Astrocyte of the hippocampus (primary cell): ENCODE results near the gene S100A2.
"Not testable (repeated sequence)": the region's sequence is repeated elsewhere in the genome, so short reads cannot be mapped to it uniquely, and the experiment has no call there.

Source experiments
- DNase-seq: peaks from one replicate; pipeline ENCODE4 v3.0.0; 2011; ENCODE audit warnings: low read depth, low spot score

The S100A2 gene

DNA sequence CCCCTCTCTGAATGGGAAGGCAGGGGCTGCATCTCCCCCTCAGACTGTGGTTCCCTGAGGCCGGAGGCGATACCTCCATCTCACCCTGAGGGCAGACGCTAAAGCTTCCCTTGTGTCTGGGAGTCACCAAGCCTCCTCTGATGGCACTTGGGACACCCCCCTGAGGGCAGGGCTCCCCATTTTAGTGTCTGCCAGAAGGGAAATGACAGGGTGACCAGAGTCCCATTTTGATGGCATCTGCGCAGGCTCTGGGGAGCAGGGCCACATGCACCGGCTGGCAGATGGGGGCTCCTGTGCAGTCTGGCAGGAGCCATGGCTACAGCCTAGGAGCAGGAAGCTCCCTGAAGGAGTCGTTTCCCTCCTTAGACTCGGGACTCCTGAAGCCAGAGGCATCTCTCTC is 1.7 kb downstream of the S100A2 start:
- no peak for DNase-seq

GRCh38 chr1:153563483-153563901 is 2.2 kb downstream of the S100A2 start:
- no peak for DNase-seq

DNA sequence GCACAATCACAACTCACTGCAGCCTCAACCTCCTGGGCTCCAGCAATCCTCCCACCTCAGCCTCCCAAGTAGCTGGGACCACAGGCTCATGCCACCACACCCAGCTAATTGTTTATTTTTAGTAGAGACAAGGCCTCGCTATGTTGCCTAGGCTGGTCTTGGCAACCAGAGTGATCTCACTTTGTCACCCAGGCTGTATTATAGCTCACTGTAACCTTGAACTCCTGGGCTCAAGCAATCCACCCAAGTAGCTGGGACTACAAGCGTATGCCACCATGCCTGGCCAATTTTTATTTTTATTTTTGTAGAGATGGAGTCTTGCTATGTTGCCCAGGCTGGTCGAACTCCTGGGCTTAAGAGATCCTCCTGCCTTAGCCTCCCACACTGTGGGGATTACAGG is 3.6 kb downstream of the S100A2 start:
- not testable (repeated sequence) for DNase-seq

DNA sequence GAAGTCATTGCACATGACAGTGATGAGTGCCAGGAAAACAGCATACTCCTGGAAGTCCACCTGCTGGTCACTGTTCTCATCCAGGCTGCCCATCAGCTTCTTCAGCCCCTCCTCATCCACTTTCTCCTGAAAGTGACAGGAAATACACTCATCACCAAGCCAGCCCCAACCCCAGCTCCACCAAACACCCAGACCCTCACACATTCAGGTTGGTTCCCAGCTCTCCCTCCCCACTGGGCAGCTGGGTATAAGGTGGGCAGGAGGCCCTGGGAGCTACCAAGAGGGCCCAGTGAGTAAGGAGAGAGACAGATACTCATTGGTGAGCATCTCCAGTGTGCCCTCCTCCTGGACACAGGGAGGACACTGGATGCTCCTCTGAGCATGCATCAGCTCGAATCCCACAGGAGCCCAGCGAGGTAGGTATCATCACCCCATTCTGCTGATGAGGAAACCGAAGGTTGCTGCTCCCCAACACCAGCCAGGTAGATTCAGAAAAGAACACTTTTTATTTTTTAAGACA is 4.1 kb downstream of the S100A2 start:
- no peak for DNase-seq

DNA sequence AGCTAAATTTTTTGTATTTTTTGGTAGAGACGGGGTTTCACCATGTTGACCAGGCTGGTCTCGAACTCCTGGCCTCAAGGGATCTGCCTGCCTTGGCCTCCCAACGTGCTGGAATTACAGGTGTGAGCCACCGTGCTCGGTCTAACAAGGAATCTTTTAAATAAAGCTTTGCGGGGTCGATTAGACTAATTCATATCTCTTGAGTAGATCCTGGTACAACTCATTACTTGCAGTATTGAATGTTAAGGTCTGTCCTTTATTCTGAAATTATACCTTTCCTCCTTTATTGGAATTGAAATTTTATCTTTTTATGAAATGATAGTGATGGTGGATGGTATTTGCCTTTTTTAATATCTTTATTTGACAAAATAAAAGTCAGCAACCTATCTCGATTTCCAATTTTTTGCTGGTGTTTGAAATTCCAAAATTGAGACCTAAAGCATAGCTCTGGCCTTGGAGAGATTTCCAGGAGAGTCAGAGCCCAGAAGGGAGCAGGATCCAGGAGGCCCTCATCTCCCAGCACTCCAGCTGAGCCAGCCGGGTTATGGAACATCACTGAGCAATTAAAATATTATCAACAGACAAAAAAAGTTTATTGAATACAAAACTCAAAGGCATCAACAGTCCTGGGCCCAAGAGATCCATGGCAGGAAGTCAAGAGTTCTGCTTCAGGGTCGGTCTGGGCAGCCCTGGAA is 4.7 kb downstream of the S100A2 start:
- DNase-seq: no peak

DNA sequence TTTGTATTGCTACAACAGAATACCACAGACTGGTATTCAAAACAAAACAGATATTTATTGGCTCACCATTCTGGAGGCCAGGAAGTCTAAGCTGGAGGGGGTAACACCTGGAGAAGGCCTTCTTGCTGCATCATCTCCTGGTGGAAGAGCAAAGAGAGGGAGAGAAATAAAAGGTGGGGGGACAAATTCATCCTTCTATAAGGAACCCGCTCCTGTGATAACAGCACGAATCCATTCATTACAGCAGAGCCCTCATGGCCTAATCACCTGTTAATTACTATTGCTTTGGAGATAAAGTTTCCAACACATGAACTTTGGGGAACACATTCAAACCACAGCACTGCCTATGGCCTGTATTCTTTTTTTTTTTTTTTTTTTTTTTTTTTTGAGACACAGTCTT is 5.4 kb downstream of the S100A2 start:
- DNase-seq: no peak

GRCh38 chr1:153557877-153558276 is 7.8 kb downstream of the S100A2 start:
- DNase-seq: no peak

- no peak for DNase-seq
Measured at GRCh38 chr1:153556348-153556747, 9.3 kb downstream of the S100A2 start.

DNA sequence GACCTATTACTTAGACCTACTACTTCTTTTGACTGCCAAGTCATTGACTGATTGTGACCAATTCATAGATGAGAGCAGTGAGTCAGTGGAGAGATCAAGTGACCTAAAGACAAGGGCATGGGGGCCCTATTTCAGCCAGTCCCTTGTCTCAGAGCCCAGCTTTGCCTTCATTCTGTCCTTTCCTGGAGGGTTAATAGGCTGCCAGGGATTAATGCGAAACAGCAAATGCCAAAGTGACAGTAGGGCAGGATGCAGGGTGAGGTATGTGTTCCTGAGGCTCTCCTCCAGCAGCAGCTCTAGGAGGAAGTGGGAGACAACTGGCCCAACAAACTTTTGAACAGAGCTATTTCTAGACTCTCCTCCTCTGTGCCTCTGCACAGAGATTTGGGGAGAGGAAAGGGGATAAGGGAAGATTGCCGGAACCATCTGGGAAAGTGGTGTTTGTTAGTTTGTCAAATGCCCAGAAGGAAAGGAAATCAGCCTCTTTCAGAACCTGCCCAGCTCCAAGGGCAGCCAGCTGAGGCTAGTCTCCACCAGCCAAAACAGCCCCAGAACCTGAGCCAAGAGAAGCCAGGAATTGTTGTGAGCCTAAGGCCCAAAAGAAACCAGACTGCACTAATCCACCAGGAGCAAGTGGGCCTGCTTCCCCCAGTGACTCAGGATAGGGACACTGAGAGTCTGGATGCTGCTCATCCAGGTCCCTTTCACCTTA is 11.7 kb downstream of the S100A2 start:
- no peak for DNase-seq

DNA sequence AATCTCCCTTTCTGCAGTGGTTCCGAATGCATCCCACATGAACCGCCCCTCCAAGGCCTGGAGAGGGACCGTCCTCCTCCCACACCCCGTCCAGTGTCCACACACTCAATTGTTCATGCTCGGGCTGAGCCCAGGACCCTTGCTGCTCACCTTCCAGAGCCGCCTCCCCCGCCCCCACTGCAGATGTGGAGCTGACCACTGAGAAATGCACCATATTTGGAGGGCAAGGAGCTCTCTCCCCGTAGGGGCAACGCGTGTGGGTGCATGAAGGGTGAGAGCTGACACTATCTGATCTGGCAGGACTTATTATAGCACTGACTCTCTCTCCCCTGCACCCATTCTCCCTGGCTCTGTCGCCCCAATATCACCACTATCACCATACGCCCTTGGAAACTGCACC is 12.5 kb downstream of the S100A2 start:
- no peak for DNase-seq

DNA sequence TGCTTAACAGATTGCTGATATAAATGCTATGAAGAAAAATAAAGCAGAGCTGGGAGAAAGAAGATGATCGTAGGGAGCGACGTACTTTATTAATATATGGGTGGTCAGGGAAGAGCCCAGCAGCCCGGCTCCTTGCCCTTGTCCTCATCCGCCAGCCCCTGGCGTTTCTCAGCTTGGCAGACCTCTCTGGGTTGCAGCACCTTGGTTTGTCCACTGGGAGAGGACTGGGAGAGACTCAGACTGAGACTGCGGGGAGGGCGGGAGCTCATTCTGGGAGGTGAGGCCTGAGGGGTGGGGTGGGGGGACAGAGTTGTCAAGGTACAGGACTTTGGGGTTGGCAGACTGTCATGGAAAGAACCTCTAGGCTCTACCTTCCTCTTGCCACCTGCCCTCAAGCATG is 13.3 kb downstream of the S100A2 start:
- DNase-seq: no peak

- DNase-seq: no peak
Measured at GRCh38 chr1:153550827-153551500, 14.7 kb downstream of the S100A2 start.

DNA sequence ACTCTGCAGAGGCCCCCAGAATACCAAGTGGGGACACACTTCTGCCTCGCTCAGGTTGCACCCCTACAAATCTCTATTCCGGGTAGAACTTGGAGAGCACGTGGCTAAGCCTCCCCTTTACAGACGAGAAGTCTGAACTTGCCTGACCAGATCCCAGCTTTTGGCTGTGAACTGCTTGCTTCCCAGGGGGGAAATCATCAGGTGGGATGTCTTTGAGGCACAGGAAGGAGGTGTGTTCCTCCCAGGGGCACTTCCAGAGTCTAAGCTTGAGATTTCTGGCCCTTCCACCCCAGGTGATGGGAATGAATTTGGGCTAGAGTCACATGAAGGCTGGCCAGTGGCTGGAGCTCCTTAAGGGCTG is 15.3 kb downstream of the S100A2 start:
- DNase-seq: no peak

DNA sequence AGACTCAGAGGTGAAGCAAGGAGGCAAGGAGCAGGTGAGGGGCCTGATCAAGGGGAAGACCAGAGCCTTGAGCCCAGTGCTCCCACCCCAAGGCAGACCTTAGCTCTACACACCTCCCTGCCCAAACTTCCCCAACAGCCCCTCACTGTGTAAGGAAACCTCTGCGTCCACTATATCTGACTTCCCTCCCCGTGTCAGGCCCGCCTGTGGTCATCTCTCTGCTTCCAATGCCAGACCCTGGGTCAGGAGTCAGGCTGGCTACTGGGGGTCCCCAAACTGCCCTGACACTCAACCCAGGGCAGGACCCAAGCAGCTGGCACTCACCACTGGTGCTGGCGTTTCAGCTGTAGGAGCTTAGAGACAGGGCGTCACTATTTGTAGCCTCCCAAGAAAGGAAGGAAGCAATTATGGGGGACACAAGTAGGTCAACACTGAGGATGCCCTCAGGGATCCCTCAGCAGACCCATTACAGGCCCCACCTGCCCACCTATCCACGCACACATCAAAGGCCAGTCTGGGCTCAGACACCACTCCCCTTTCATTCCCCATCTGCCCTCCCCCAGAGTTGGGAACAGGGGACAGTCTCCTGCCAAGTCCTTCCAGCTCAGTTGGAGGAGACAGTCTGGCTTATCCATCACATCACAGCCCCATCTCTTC is 15.8 kb downstream of the S100A2 start:
- no peak for DNase-seq

GRCh38 chr1:153548722-153549688 is 16.6 kb downstream of the S100A2 start, which contains the start of gene S100A3:
S100A3 (minus strand) TSS chr1:153549258; CDS start chr1:153548485, 773 bp downstream.
- peak; percentile 94 for DNase-seq

DNA sequence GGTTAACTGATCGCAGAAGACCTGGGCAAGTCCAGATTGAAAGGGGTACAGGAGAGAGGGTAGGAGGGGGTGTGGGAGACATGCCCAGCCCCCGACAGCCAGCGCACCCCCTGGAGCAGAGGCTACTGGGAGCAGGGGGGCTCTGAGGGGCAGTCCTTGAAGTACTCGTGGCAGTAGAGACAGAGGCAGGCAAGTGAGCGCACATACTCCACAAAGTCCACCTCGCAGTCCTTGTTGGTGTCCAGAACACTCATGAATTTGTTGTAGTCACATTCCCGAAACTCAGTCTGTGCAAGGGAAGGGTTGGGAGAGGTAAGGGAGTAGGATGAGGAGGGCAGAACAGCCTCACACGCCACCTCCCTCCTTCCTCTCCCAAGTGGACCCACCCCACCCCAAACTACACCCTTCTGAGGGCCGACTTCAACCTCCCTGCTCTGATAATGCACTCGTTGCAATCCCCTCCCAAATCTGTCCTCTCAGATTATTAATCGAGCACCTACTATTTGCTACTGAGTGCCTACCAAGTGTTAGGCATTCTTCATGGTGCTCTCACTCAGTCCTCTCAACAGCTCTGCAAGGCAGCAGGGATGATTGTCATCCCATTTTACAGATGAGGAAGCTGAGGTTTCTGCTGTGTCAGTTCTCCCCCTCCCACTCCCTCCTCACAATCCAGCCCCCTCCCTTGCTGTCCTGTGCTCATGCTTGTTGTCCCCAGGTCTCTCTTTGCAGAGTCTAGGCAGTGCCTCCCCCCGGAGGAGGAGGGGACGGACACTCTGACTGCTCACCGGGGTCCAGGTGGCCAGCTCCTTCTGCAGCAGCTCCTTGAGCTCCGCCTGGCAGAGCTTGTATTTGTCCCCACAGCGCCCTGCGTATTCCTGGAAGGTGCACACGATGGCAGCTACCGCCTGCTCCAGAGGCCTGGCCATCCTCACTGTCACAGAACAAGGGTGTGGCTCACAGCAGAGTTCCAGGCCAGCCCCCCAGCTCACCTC is 17.8 kb downstream of the S100A2 start:
- no peak for DNase-seq

- no peak for DNase-seq
Measured at GRCh38 chr1:153546796-153547559, 18.7 kb downstream of the S100A2 start.

GRCh38 chr1:153546371-153546770 is 19.3 kb downstream of the S100A2 start:
- DNase-seq: no peak
